BJ (cell line): Measurements from ENCODE around the gene BPIFA1. TPM values are rescaled to one million over a fixed set of nuclear protein-coding genes. Genes with fewer than 3 reads are reported as not detected.

ENCODE experiments used
- CTCF ChIA-PET: fragments of 350-600 bp; formaldehyde crosslinking; extraction: SDS; loops from one replicate; lab custom pipeline; 2021; ENCODE audit warnings: antibody characterized with exemption, inconsistent platforms; lab: Yijun Ruan, JAX
- POLR2A ChIA-PET: fragments of 300-600 bp; sonication (Branson Sonifier 250); formaldehyde crosslinking; extraction: SDS; loops from one replicate; lab custom pipeline; 2021; ENCODE audit warnings: antibody characterized with exemption; lab: Charles Lee
- DNase-seq: peaks from one replicate; pipeline ENCODE4 v3.0.0-alpha.2; 2011; ENCODE audit warnings: low read depth
- H3K27me3 ChIP-seq: 2 replicates; pipeline ENCODE4 v1.6.0; 2011; ENCODE audit warnings: low read length; ENCODE audit not compliant: control insufficient read depth, insufficient read depth
- H3K36me3 ChIP-seq: 2 replicates; pipeline ENCODE4 v1.5.1; 2011; ENCODE audit warnings: low read length; ENCODE audit not compliant: control insufficient read depth, insufficient read depth
- H3K4me3 ChIP-seq: 2 replicates; pipeline ENCODE4 v1.5.1; 2011; ENCODE audit warnings: low read depth, mild to moderate bottlenecking, control low read depth, low read length
- polyA plus RNA-seq: library from polyadenylated mRNA; depleted of rRNA; stranded (reverse); fragments of >200 nt; gene quantifications from 2 replicates; pipeline ENCODE4 v1.2.3, GENCODE V29; 2011
- TF ChIP-seq, protein P1 (sequence below): IDR thresholded peaks from 2 replicates; pipeline ENCODE4 v1.5.1; 2011; ENCODE audit warnings: low read depth, mild to moderate bottlenecking, control low read depth, inconsistent platforms, low read length, moderate library complexity; ENCODE audit not compliant: insufficient read depth

Gene BPIFA1
- polyA plus RNA-seq, 1 experiment = not detected

- no peaks in the 10 kb centered on the region; the same call in 1 of the 2 replicates for H3K27me3 ChIP-seq
- no peak overlapping the region for H3K4me3 ChIP-seq
- POLR2A ChIA-PET = no interaction called here
- DNase-seq = no peak
- no peaks in the 10 kb centered on the region for H3K36me3 ChIP-seq
- TF ChIP-seq, protein P1, sequence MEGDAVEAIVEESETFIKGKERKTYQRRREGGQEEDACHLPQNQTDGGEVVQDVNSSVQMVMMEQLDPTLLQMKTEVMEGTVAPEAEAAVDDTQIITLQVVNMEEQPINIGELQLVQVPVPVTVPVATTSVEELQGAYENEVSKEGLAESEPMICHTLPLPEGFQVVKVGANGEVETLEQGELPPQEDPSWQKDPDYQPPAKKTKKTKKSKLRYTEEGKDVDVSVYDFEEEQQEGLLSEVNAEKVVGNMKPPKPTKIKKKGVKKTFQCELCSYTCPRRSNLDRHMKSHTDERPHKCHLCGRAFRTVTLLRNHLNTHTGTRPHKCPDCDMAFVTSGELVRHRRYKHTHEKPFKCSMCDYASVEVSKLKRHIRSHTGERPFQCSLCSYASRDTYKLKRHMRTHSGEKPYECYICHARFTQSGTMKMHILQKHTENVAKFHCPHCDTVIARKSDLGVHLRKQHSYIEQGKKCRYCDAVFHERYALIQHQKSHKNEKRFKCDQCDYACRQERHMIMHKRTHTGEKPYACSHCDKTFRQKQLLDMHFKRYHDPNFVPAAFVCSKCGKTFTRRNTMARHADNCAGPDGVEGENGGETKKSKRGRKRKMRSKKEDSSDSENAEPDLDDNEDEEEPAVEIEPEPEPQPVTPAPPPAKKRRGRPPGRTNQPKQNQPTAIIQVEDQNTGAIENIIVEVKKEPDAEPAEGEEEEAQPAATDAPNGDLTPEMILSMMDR = no peak
- CTCF ChIA-PET = no interaction called here
These were observed 28.0 kb downstream of the BPIFA1 start for GRCh38 chr20:33263784-33264183.

- no peaks in the 10 kb centered on the region for H3K36me3 ChIP-seq
- CTCF ChIA-PET = no interaction called here
- H3K27me3 ChIP-seq = no peaks in the 10 kb centered on the region
- no peak overlapping the region for H3K4me3 ChIP-seq
- TF ChIP-seq, protein P1 = no peak
- POLR2A ChIA-PET = no interaction called here
- DNase-seq = no peak
These were observed 31.9 kb downstream of the BPIFA1 start for GRCh38 chr20:33267701-33268100.

GRCh38 chr20:33272155-33272873 lies 36.5 kb downstream of the BPIFA1 start:
- Histone ChIP-seq H3K4me3 (no peak overlapping the region), H3K27me3 (peaks cover 5% of the 10 kb centered on the region), H3K36me3 (no peaks in the 10 kb centered on the region)
- DNase-seq = no peak
- CTCF ChIA-PET = interaction anchor here (1.4 kb wide), 1 partner anchor 10 kb away, joined by 7 read pairs; no protein-coding TSS in a partner anchor
- POLR2A ChIA-PET = no interaction called here
- TF ChIP-seq, protein P1 = no peak

DNA sequence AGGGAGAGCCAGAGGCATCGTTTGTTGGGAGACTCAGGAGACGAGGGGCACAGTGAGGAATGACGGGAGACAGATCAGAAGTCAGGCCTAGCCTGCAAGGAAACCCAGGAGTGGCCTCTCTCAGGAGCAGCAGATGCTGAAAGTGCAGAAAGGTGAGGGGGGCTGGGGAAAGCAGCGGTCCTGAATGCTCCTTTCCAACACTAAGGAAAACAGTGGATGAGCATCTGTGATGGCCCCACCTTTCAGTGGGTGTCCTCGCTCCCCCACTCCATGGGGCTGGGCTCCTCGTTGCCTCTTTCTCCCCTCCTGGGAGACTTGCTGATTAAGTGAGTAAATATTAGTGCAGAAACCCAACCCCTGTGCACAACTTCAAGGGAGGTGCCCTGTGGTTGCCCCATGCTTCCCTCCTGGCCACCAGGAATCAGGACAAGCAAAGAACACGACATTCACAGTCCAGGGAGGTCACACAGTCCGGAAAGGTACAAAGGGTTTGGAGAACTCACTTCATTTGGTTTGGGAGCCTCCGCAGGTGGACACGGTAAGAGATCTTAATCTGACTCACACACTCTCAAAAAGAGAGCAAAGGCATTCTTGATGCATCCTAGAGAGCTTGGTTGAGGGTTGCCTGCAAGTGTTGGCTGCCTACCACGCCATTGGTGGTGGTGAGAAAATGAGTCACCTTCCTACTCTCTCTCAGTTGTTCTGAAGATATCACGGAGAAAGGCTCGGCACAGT lies 37.5 kb downstream of the BPIFA1 start:
- peaks cover 10% of the 10 kb centered on the region for H3K27me3 ChIP-seq
- no peaks in the 10 kb centered on the region for H3K36me3 ChIP-seq
- no peak overlapping the region for H3K4me3 ChIP-seq
- ChIA-PET POLR2A (no interaction called here), CTCF (no interaction called here)
- TF ChIP-seq, protein P1 = no peak
- no peak for DNase-seq

DNA sequence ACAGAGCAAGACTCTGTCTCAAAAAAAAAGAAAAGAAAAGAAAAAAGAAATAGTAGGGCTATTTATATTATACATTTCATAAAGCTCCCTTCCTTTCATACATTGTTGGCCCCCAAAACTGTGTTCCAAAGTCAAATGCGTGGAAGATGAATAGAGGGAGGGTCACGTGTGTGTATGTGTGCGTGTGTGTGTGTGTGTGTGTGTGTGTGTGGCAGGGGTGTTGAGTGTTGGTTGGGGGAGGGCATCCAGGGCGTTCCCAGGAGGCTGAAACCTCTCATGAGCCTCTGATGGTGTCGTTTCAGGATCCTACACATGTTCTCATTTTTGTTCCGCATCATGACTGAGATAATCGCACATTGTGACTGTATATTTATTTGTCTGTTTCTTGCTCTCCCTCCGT lies 39.4 kb downstream of the BPIFA1 start:
- ChIA-PET POLR2A (no interaction called here), CTCF (interaction anchor here (0.6 to 1.2 kb wide), 2 partner anchors 13 to 679 kb away, joined by 4 to 7 read pairs; no protein-coding TSS in a partner anchor)
- Histone ChIP-seq H3K4me3 (no peak overlapping the region), H3K36me3 (no peaks in the 10 kb centered on the region), H3K27me3 (peaks cover 10% of the 10 kb centered on the region)
- DNase-seq = no peak
- TF ChIP-seq, protein P1 = no peak
